ENCODE results near the gene SCLY.
"Not testable (repeated sequence)": the region's sequence is repeated elsewhere in the genome, so short reads cannot be mapped to it uniquely, and the experiment has no call there.

Gene SCLY

GRCh38 chr2:238060542-238061314, at the start of gene SCLY:
TSS of gene SCLY (plus strand) at chr2:238061001. CDS start at chr2:238061055, 54 bp downstream.
- peak; percentile 96 for DNase-seq (ENCODE audit: low read depth in 2 of 2)

GRCh38 chr2:238013806-238014205, 47.0 kb upstream of the SCLY start:
- DNase-seq (ENCODE audit: low read depth in 2 of 2), result no peak

GRCh38 chr2:238015705-238016104, 45.1 kb upstream of the SCLY start:
- DNase-seq (ENCODE audit: low read depth in 2 of 2), result no peak

- DNase-seq (ENCODE audit: low read depth in 2 of 2), result no peak
Observed at GRCh38 chr2:238016526-238016925, 44.3 kb upstream of the SCLY start.

- no peak for DNase-seq (ENCODE audit: low read depth in 2 of 2)
Observed at GRCh38 chr2:238019962-238020361, 40.8 kb upstream of the SCLY start.

GRCh38 chr2:238020816-238021215, 40.0 kb upstream of the SCLY start:
- no peak for DNase-seq (ENCODE audit: low read depth in 2 of 2)

GRCh38 chr2:238021327-238021726, 39.5 kb upstream of the SCLY start:
- DNase-seq (ENCODE audit: low read depth in 2 of 2), result no peak

- no peak for DNase-seq (ENCODE audit: low read depth in 2 of 2)
Observed at GRCh38 chr2:238022594-238023157, 38.1 kb upstream of the SCLY start.

GRCh38 chr2:238023608-238024007, 37.2 kb upstream of the SCLY start:
- no peak for DNase-seq (ENCODE audit: low read depth in 2 of 2)

- peak; percentile 29 to 45 for DNase-seq (ENCODE audit: low read depth in 2 of 2)
Observed at GRCh38 chr2:238024986-238025385, 35.8 kb upstream of the SCLY start.

GRCh38 chr2:238025741-238026360, 35.0 kb upstream of the SCLY start:
- no peak for DNase-seq (ENCODE audit: low read depth in 2 of 2)

- no peak for DNase-seq (ENCODE audit: low read depth in 2 of 2)
Observed at GRCh38 chr2:238027058-238027457, 33.7 kb upstream of the SCLY start.

- DNase-seq (ENCODE audit: low read depth in 2 of 2), result no peak
Observed at GRCh38 chr2:238027591-238028415, 33.0 kb upstream of the SCLY start.

GRCh38 chr2:238029853-238030252, 30.9 kb upstream of the SCLY start:
- DNase-seq (ENCODE audit: low read depth in 2 of 2), result no peak

- no peak for DNase-seq (ENCODE audit: low read depth in 2 of 2)
Observed at GRCh38 chr2:238030422-238031155, 30.2 kb upstream of the SCLY start.

GRCh38 chr2:238031751-238032150, 29.1 kb upstream of the SCLY start:
- DNase-seq (ENCODE audit: low read depth in 2 of 2), result no peak

- no peak for DNase-seq (ENCODE audit: low read depth in 2 of 2)
Observed at GRCh38 chr2:238032755-238033337, 28.0 kb upstream of the SCLY start.

GRCh38 chr2:238033991-238034390, 26.8 kb upstream of the SCLY start:
- DNase-seq (ENCODE audit: low read depth in 2 of 2), result not testable (repeated sequence)

- DNase-seq (ENCODE audit: low read depth in 2 of 2), result no peak
Observed at GRCh38 chr2:238038203-238038602, 22.6 kb upstream of the SCLY start.

GRCh38 chr2:238039151-238039550, 21.6 kb upstream of the SCLY start:
- DNase-seq (ENCODE audit: low read depth in 2 of 2), result no peak

GRCh38 chr2:238039985-238040384, 20.8 kb upstream of the SCLY start:
- DNase-seq (ENCODE audit: low read depth in 2 of 2), result no peak

Measured in stimulated activated CD8-positive, alpha-beta memory T cell treated with anti-CD3 and anti-CD28 coated beads, Interleukin-15, amount 100 ng/mL, for 48 hours (primary cell).